ENCODE results near the gene MAP4K4.

- TF ChIP-seq CTCF (IDR thresholded peaks at IDR 0.05; ENCODE audit: low read depth, low read length) (no peak), EZH2phosphoT487 (IDR thresholded peaks at IDR 0.05; ENCODE audit: low read depth) (no peak)
Observed at GRCh38 chr2:101829429-101829828, 131.9 kb downstream of the MAP4K4 start.
